ENCODE results near the gene OCA2.
"Not testable (repeated sequence)": the region's sequence is repeated elsewhere in the genome, so short reads cannot be mapped to it uniquely, and the experiment has no call there.

DNA sequence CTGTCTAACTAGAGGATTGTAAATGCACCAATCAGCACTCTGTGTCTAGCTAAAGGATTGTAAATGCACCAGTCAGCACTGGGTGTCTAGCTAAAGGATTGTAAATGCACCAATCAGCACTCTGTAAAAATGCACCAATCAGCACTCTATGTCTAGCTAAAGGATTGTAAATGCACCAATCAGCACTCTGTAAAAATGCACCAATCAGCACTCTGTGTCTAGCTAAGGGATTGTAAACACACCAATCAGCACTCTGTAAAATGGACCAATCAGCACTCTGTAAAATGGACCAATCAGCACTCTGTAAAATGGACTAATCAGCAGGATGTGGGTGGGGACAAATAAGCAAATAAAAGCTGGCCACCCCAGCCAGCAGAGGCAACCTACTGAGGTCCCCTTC is 331.7 kb downstream of the OCA2 start:
- TF ChIP-seq POLR2A (IDR thresholded peaks at IDR 0.05), result not testable (repeated sequence)
- TF ChIP-seq, protein P1, sequence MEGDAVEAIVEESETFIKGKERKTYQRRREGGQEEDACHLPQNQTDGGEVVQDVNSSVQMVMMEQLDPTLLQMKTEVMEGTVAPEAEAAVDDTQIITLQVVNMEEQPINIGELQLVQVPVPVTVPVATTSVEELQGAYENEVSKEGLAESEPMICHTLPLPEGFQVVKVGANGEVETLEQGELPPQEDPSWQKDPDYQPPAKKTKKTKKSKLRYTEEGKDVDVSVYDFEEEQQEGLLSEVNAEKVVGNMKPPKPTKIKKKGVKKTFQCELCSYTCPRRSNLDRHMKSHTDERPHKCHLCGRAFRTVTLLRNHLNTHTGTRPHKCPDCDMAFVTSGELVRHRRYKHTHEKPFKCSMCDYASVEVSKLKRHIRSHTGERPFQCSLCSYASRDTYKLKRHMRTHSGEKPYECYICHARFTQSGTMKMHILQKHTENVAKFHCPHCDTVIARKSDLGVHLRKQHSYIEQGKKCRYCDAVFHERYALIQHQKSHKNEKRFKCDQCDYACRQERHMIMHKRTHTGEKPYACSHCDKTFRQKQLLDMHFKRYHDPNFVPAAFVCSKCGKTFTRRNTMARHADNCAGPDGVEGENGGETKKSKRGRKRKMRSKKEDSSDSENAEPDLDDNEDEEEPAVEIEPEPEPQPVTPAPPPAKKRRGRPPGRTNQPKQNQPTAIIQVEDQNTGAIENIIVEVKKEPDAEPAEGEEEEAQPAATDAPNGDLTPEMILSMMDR (IDR thresholded peaks at IDR 0.05), result not testable (repeated sequence)
